Nephron (organoid): ENCODE data around the gene TEX10.

ENCODE experiments used
- H3K27ac Mint-ChIP-seq, 3 experiments: 2 replicates each; pipeline ENCODE4 v1.8.0; 2020; ENCODE audit warnings: mixed read lengths in 3 of 3, mild to moderate bottlenecking in 2 of 3, moderate library complexity in 1 of 3
- H3K27me3 Mint-ChIP-seq: 2 replicates; pipeline ENCODE4 v1.8.0; 2021; ENCODE audit warnings: low read depth, mild to moderate bottlenecking, moderate library complexity, mixed read lengths
- H3K36me3 Mint-ChIP-seq: 2 replicates; pipeline ENCODE4 v1.8.0; 2020; ENCODE audit warnings: low read depth, mixed read lengths
- H3K4me1 Mint-ChIP-seq: 2 replicates; pipeline ENCODE4 v1.8.0; 2020; ENCODE audit warnings: mixed read lengths
- H3K4me3 Mint-ChIP-seq, 3 experiments: 2 replicates each; pipeline ENCODE4 v1.8.0; 2020; ENCODE audit warnings: mild to moderate bottlenecking in 3 of 3, mixed read lengths in 3 of 3, moderate library complexity in 2 of 3
- H3K9me3 Mint-ChIP-seq: 2 replicates; pipeline ENCODE4 v1.8.0; 2020; ENCODE audit warnings: mixed read lengths
- CTCF ChIP-seq, 3 experiments: fragments of 200-600 bp; sonication (generic); IDR thresholded peaks; one replicate each; pipeline ENCODE4 v1.5.0; 2021; ENCODE audit warnings: antibody characterized with exemption in 3 of 3; ENCODE audit not compliant: unreplicated experiment in 3 of 3

Gene TEX10

GRCh38 chr9:100290714-100291113, 62.0 kb downstream of the TEX10 start:
- H3K36me3 Mint-ChIP-seq, result peaks cover 95% of the 10 kb centered on the region
- H3K9me3 Mint-ChIP-seq, result peaks cover 29% of the 10 kb centered on the region
- TF ChIP-seq CTCF (IDR thresholded peaks at IDR 0.05; ENCODE audit: unreplicated experiment in 3 of 3), result no peak
- H3K27me3 Mint-ChIP-seq, result no peaks in the 10 kb centered on the region
- no peaks in the 10 kb centered on the region for H3K4me1 Mint-ChIP-seq
- H3K27ac Mint-ChIP-seq, result no peak overlapping the region
- H3K4me3 Mint-ChIP-seq, result no peak overlapping the region

GRCh38 chr9:100287186-100287585, 65.6 kb downstream of the TEX10 start:
- Mint-ChIP-seq H3K4me1 (peaks cover under 1% of the 10 kb centered on the region), H3K36me3 (peaks cover 94% of the 10 kb centered on the region), H3K4me3 (no peak overlapping the region), H3K27ac (no peak overlapping the region), H3K9me3 (peaks cover 41% of the 10 kb centered on the region), H3K27me3 (no peaks in the 10 kb centered on the region)
- no peak for TF ChIP-seq CTCF (IDR thresholded peaks at IDR 0.05; ENCODE audit: unreplicated experiment in 3 of 3)

- peaks cover 5% of the 10 kb centered on the region for H3K4me1 Mint-ChIP-seq
- peaks cover 89% of the 10 kb centered on the region for H3K36me3 Mint-ChIP-seq
- H3K27me3 Mint-ChIP-seq, result no peaks in the 10 kb centered on the region
- H3K4me3 Mint-ChIP-seq, result no peak overlapping the region
- no peak overlapping the region for H3K27ac Mint-ChIP-seq
- peaks cover 41% of the 10 kb centered on the region for H3K9me3 Mint-ChIP-seq
- no peak for TF ChIP-seq CTCF (IDR thresholded peaks at IDR 0.05; ENCODE audit: unreplicated experiment in 3 of 3)
Observed at GRCh38 chr9:100286257-100286656, 66.5 kb downstream of the TEX10 start.

GRCh38 chr9:100285601-100286000, 67.1 kb downstream of the TEX10 start:
- Mint-ChIP-seq H3K36me3 (peaks cover 83% of the 10 kb centered on the region), H3K27me3 (no peaks in the 10 kb centered on the region), H3K4me3 (no peak overlapping the region), H3K27ac (no peak overlapping the region), H3K9me3 (peaks cover 41% of the 10 kb centered on the region), H3K4me1 (peaks cover 5% of the 10 kb centered on the region)
- no peak for TF ChIP-seq CTCF (IDR thresholded peaks at IDR 0.05; ENCODE audit: unreplicated experiment in 3 of 3)

- peaks cover 41% of the 10 kb centered on the region for H3K9me3 Mint-ChIP-seq
- H3K27me3 Mint-ChIP-seq, result no peaks in the 10 kb centered on the region
- peaks cover 5% of the 10 kb centered on the region for H3K4me1 Mint-ChIP-seq
- H3K36me3 Mint-ChIP-seq, result peaks cover 80% of the 10 kb centered on the region
- TF ChIP-seq CTCF (IDR thresholded peaks at IDR 0.05; ENCODE audit: unreplicated experiment in 3 of 3), result no peak
- H3K4me3 Mint-ChIP-seq, result no peak overlapping the region
- H3K27ac Mint-ChIP-seq, result no peak overlapping the region
Observed at GRCh38 chr9:100285080-100285479, 67.7 kb downstream of the TEX10 start.

- no peak overlapping the region for H3K4me3 Mint-ChIP-seq
- no peak for TF ChIP-seq CTCF (IDR thresholded peaks at IDR 0.05; ENCODE audit: unreplicated experiment in 3 of 3)
- H3K27ac Mint-ChIP-seq, result no peak overlapping the region
- H3K27me3 Mint-ChIP-seq, result no peaks in the 10 kb centered on the region
- peaks cover 80% of the 10 kb centered on the region for H3K36me3 Mint-ChIP-seq
- peaks cover 36% of the 10 kb centered on the region for H3K9me3 Mint-ChIP-seq
- H3K4me1 Mint-ChIP-seq, result peaks cover 5% of the 10 kb centered on the region
Observed at GRCh38 chr9:100284247-100284646, 68.5 kb downstream of the TEX10 start.
